ENCODE measurements around the gene RALGDS. TPM values are rescaled to one million over a fixed set of nuclear protein-coding genes. Genes with fewer than 3 reads are reported as not detected.
A peak's percentile ranks its signal among the peaks of the same experiment; 100 is the strongest.
"Not testable (repeated sequence)": the region's sequence is repeated elsewhere in the genome, so short reads cannot be mapped to it uniquely, and the experiment has no call there.

Gene RALGDS
- total RNA-seq, 1 experiment from 2014 or later, result 24.4 TPM

GRCh38 chr9:133062569-133062968 is 58.5 kb downstream of the RALGDS start:
- H3K27me3 ChIP-seq (ENCODE audit: control insufficient read depth, insufficient read depth, low read length); H3K4me3 ChIP-seq (ENCODE audit: insufficient read depth, low read depth, low read length); DNase-seq; H3K36me3 ChIP-seq (replicated peaks; ENCODE audit: control insufficient read depth, insufficient read depth, low read length): not testable (repeated sequence)

- DNase-seq, result not testable (repeated sequence)
Measured at GRCh38 chr9:133061764-133062145, 59.3 kb downstream of the RALGDS start, which contains the start of gene CEL. Gene CEL (plus strand): TSS chr9:133061981. CDS start chr9:133062003, 22 bp downstream.

GRCh38 chr9:133061019-133061763 is 59.8 kb downstream of the RALGDS start:
- H3K27me3 ChIP-seq (ENCODE audit: control insufficient read depth, insufficient read depth, low read length); H3K36me3 ChIP-seq (replicated peaks; ENCODE audit: control insufficient read depth, insufficient read depth, low read length); H3K4me3 ChIP-seq (ENCODE audit: insufficient read depth, low read depth, low read length): not testable (repeated sequence)
- peak; percentile 70 for DNase-seq

More at GRCh38 chr9:133061764-133062145, 59.3 kb downstream of the RALGDS start, which contains the start of gene CEL:
- H3K4me3 ChIP-seq (ENCODE audit: insufficient read depth, low read depth, low read length); H3K36me3 ChIP-seq (replicated peaks; ENCODE audit: control insufficient read depth, insufficient read depth, low read length); H3K27me3 ChIP-seq (ENCODE audit: control insufficient read depth, insufficient read depth, low read length): not testable (repeated sequence)

GRCh38 chr9:133060417-133060841 is 60.6 kb downstream of the RALGDS start:
- H3K36me3 ChIP-seq (replicated peaks; ENCODE audit: control insufficient read depth, insufficient read depth, low read length), result peaks cover 13% of the 10 kb centered on the region
- no peaks in the 10 kb centered on the region for H3K27me3 ChIP-seq (ENCODE audit: control insufficient read depth, insufficient read depth, low read length)
- no peak overlapping the region for H3K4me3 ChIP-seq (ENCODE audit: insufficient read depth, low read depth, low read length)
- DNase-seq, result peak; percentile 59

- H3K4me3 ChIP-seq (ENCODE audit: insufficient read depth, low read depth, low read length), result no peak overlapping the region
- H3K36me3 ChIP-seq (replicated peaks; ENCODE audit: control insufficient read depth, insufficient read depth, low read length), result peaks cover 17% of the 10 kb centered on the region
- peak; percentile 64 for DNase-seq
- no peaks in the 10 kb centered on the region for H3K27me3 ChIP-seq (ENCODE audit: control insufficient read depth, insufficient read depth, low read length)
Measured at GRCh38 chr9:133059623-133060022, 61.4 kb downstream of the RALGDS start.

GRCh38 chr9:133058550-133059320 is 62.3 kb downstream of the RALGDS start:
- peak; percentile 55 for DNase-seq
- H3K4me3 ChIP-seq (ENCODE audit: insufficient read depth, low read depth, low read length), result no peak overlapping the region

GRCh38 chr9:133058071-133058470 is 63.0 kb downstream of the RALGDS start:
- no peak overlapping the region for H3K4me3 ChIP-seq (ENCODE audit: insufficient read depth, low read depth, low read length)
- no peaks in the 10 kb centered on the region for H3K27me3 ChIP-seq (ENCODE audit: control insufficient read depth, insufficient read depth, low read length)
- H3K36me3 ChIP-seq (replicated peaks; ENCODE audit: control insufficient read depth, insufficient read depth, low read length), result peaks cover 22% of the 10 kb centered on the region
- peak; percentile 45 for DNase-seq

More at GRCh38 chr9:133058550-133059320, 62.3 kb downstream of the RALGDS start:
- H3K36me3 ChIP-seq (replicated peaks; ENCODE audit: control insufficient read depth, insufficient read depth, low read length), result peaks cover 18% of the 10 kb centered on the region
- no peaks in the 10 kb centered on the region for H3K27me3 ChIP-seq (ENCODE audit: control insufficient read depth, insufficient read depth, low read length)

- no peak for DNase-seq
- no peak overlapping the region for H3K4me3 ChIP-seq (ENCODE audit: insufficient read depth, low read depth, low read length)
- H3K27me3 ChIP-seq (ENCODE audit: control insufficient read depth, insufficient read depth, low read length), result no peaks in the 10 kb centered on the region
- peaks cover 22% of the 10 kb centered on the region for H3K36me3 ChIP-seq (replicated peaks; ENCODE audit: control insufficient read depth, insufficient read depth, low read length)
Measured at GRCh38 chr9:133057553-133057952, 63.5 kb downstream of the RALGDS start.

- DNase-seq, result peak; percentile 33
- H3K36me3 ChIP-seq (replicated peaks; ENCODE audit: control insufficient read depth, insufficient read depth, low read length), result peaks cover 22% of the 10 kb centered on the region
- H3K27me3 ChIP-seq (ENCODE audit: control insufficient read depth, insufficient read depth, low read length), result no peaks in the 10 kb centered on the region
- no peak overlapping the region for H3K4me3 ChIP-seq (ENCODE audit: insufficient read depth, low read depth, low read length)
Measured at GRCh38 chr9:133057006-133057405, 64.0 kb downstream of the RALGDS start.

GRCh38 chr9:133056533-133056932 is 64.5 kb downstream of the RALGDS start:
- H3K36me3 ChIP-seq (replicated peaks; ENCODE audit: control insufficient read depth, insufficient read depth, low read length), result peaks cover 27% of the 10 kb centered on the region
- no peak overlapping the region for H3K4me3 ChIP-seq (ENCODE audit: insufficient read depth, low read depth, low read length)
- H3K27me3 ChIP-seq (ENCODE audit: control insufficient read depth, insufficient read depth, low read length), result no peaks in the 10 kb centered on the region
- no peak for DNase-seq

- peaks cover 29% of the 10 kb centered on the region for H3K36me3 ChIP-seq (replicated peaks; ENCODE audit: control insufficient read depth, insufficient read depth, low read length)
- H3K4me3 ChIP-seq (ENCODE audit: insufficient read depth, low read depth, low read length), result no peak overlapping the region
- no peak for DNase-seq
Measured at GRCh38 chr9:133055788-133056420, 65.1 kb downstream of the RALGDS start.

GRCh38 chr9:133054966-133055365 is 66.1 kb downstream of the RALGDS start:
- Histone ChIP-seq H3K36me3 (replicated peaks; ENCODE audit: control insufficient read depth, insufficient read depth, low read length) (peaks cover 34% of the 10 kb centered on the region), H3K27me3 (ENCODE audit: control insufficient read depth, insufficient read depth, low read length) (no peaks in the 10 kb centered on the region), H3K4me3 (ENCODE audit: insufficient read depth, low read depth, low read length) (no peak overlapping the region)
- peak; percentile 49 for DNase-seq

More at GRCh38 chr9:133055788-133056420, 65.1 kb downstream of the RALGDS start:
- no peaks in the 10 kb centered on the region for H3K27me3 ChIP-seq (ENCODE audit: control insufficient read depth, insufficient read depth, low read length)

GRCh38 chr9:133054194-133054890 is 66.7 kb downstream of the RALGDS start:
- H3K4me3 ChIP-seq (ENCODE audit: insufficient read depth, low read depth, low read length), result no peak overlapping the region
- H3K27me3 ChIP-seq (ENCODE audit: control insufficient read depth, insufficient read depth, low read length), result no peaks in the 10 kb centered on the region
- peak; percentile 50 for DNase-seq
- peaks cover 36% of the 10 kb centered on the region for H3K36me3 ChIP-seq (replicated peaks; ENCODE audit: control insufficient read depth, insufficient read depth, low read length)

GRCh38 chr9:133051966-133052539 is 69.0 kb downstream of the RALGDS start:
- DNase-seq, result peak; percentile 44
- Histone ChIP-seq H3K4me3 (ENCODE audit: insufficient read depth, low read depth, low read length) (no peak overlapping the region), H3K36me3 (replicated peaks; ENCODE audit: control insufficient read depth, insufficient read depth, low read length) (peaks cover 36% of the 10 kb centered on the region), H3K27me3 (ENCODE audit: control insufficient read depth, insufficient read depth, low read length) (no peaks in the 10 kb centered on the region)
